Body of pancreas (tissue), 4 donors: Measurements from ENCODE around the gene AUNIP.

Experiments
- POLR2A ChIP-seq, 3 donors: fragments of 450-650 bp; IDR thresholded peaks; one replicate each; pipeline ENCODE4 v1.6.1; 2016; ENCODE audit warnings: antibody characterized with exemption in 3 of 3, mild to moderate bottlenecking in 2 of 3
- TF ChIP-seq, protein P1 (sequence below), 7 experiments: fragments of 450-650 bp in 4 of 7; fragments of 200-600 bp in 3 of 7; sonication (generic) in 3 of 7; IDR thresholded peaks; one replicate each; pipeline ENCODE4 v1.5.1; 2016 to 2019; ENCODE audit warnings: antibody characterized with exemption in 7 of 7

DNA sequence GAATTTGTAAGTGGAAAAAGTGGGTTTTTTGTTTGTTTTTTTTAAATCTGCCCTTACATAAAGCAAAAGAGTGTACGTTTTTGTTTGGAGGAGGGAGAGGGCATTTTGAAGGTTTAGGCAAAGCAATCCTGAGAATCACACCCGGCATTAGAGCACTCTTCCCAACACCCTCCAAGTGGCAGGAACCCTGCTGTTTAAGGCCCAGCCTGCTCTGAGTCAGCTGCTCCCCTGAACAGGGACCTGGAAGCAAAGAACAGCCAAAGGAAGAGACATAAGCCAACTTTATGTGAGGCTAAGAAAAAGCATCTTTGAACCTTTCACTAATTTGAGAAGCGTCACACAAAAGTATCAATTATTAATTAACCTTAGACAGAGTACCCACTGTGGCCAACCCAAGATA is 22.6 kb downstream of the AUNIP start:
- TF ChIP-seq, protein P1, sequence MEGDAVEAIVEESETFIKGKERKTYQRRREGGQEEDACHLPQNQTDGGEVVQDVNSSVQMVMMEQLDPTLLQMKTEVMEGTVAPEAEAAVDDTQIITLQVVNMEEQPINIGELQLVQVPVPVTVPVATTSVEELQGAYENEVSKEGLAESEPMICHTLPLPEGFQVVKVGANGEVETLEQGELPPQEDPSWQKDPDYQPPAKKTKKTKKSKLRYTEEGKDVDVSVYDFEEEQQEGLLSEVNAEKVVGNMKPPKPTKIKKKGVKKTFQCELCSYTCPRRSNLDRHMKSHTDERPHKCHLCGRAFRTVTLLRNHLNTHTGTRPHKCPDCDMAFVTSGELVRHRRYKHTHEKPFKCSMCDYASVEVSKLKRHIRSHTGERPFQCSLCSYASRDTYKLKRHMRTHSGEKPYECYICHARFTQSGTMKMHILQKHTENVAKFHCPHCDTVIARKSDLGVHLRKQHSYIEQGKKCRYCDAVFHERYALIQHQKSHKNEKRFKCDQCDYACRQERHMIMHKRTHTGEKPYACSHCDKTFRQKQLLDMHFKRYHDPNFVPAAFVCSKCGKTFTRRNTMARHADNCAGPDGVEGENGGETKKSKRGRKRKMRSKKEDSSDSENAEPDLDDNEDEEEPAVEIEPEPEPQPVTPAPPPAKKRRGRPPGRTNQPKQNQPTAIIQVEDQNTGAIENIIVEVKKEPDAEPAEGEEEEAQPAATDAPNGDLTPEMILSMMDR (IDR thresholded peaks at IDR 0.05), result no peak
- TF ChIP-seq POLR2A (IDR thresholded peaks at IDR 0.05), result no peak
